CD4-positive, alpha-beta memory T cell (primary cell): Measurements from ENCODE around the gene BOK. TPM values are rescaled to one million over a fixed set of nuclear protein-coding genes. Genes with fewer than 3 reads are reported as not detected.
"Not testable (repeated sequence)": the region's sequence is repeated elsewhere in the genome, so short reads cannot be mapped to it uniquely, and the experiment has no call there.

Experiments
- CTCF ChIA-PET: fragments of 350-600 bp; sonication (Branson Sonifier 250); formaldehyde crosslinking; loops from one replicate; lab custom pipeline; 2021; ENCODE audit warnings: inconsistent platforms; ENCODE audit not compliant: partially characterized antibody; lab: Charles Lee
- POLR2A ChIA-PET: fragments of 350-600 bp; sonication (Branson Sonifier 250); formaldehyde crosslinking; loops from one replicate; lab custom pipeline; 2021; ENCODE audit not compliant: partially characterized antibody; lab: Charles Lee
- DNase-seq, 5 donors: peaks; one replicate each; pipeline versions ENCODE4 v3.0.0 to v3.0.0-alpha.2; 2020 to 2022; ENCODE audit warnings: mixed read lengths in 1 of 5
- H3K27ac ChIP-seq: one replicate; pipeline ENCODE4 v1.7.0; 2013; ENCODE audit warnings: low read depth, low read length
- H3K27me3 ChIP-seq: 2 replicates; pipeline ENCODE4 v1.7.0; 2013; ENCODE audit warnings: mild to moderate bottlenecking, low read length, moderate library complexity; ENCODE audit not compliant: insufficient read depth
- H3K36me3 ChIP-seq: 2 replicates; pipeline ENCODE4 v1.7.0; 2013; ENCODE audit warnings: mild to moderate bottlenecking, low read length, moderate library complexity; ENCODE audit not compliant: insufficient read depth
- H3K4me1 ChIP-seq: 2 replicates; pipeline ENCODE4 v1.7.0; 2013; ENCODE audit warnings: mild to moderate bottlenecking, low read length, moderate library complexity; ENCODE audit not compliant: insufficient read depth
- H3K4me3 ChIP-seq, 2 donors: one replicate each; pipeline ENCODE4 v1.7.0; 2013; ENCODE audit warnings: low read length in 2 of 2, mild to moderate bottlenecking in 1 of 2
- H3K9me3 ChIP-seq, 2 donors: one replicate each; pipeline ENCODE4 v1.7.0; 2013; ENCODE audit warnings: low read length in 2 of 2, control low read depth in 1 of 2; ENCODE audit not compliant: control insufficient read depth in 1 of 2
- H3K27ac Mint-ChIP-seq, 7 donors: one replicate each; pipeline ENCODE4 v1.8.0; 2020 to 2021; ENCODE audit warnings: mixed read lengths in 7 of 7, mild to moderate bottlenecking in 6 of 7, inconsistent platforms in 3 of 7, moderate library complexity in 3 of 7
- H3K27me3 Mint-ChIP-seq, 2 donors: one replicate each; pipeline ENCODE4 v1.8.0; 2020 to 2021; ENCODE audit warnings: mixed read lengths in 2 of 2
- H3K36me3 Mint-ChIP-seq, 2 donors: one replicate each; pipeline ENCODE4 v1.8.0; 2020 to 2021; ENCODE audit warnings: mixed read lengths in 2 of 2, inconsistent platforms in 1 of 2, mild to moderate bottlenecking in 1 of 2
- H3K4me1 Mint-ChIP-seq, 4 donors: one replicate each; pipeline ENCODE4 v1.8.0; 2020 to 2021; ENCODE audit warnings: mixed read lengths in 4 of 4, mild to moderate bottlenecking in 1 of 4
- H3K4me3 Mint-ChIP-seq, 8 donors: one replicate each; pipeline ENCODE4 v1.8.0; 2020 to 2021; ENCODE audit warnings: mixed read lengths in 8 of 8, mild to moderate bottlenecking in 7 of 8, moderate library complexity in 6 of 8, inconsistent platforms in 3 of 8
- H3K9me3 Mint-ChIP-seq, 8 donors: one replicate each; pipeline ENCODE4 v1.8.0; 2020 to 2021; ENCODE audit warnings: mixed read lengths in 8 of 8, mild to moderate bottlenecking in 5 of 8, inconsistent platforms in 3 of 8, moderate library complexity in 1 of 8
- intact Hi-C: fragments of 100-400 bp; cut with micrococcal nuclease; formaldehyde crosslinking; loops from one replicate; pipeline ENCODE4 v1.15.1; 2023
- polyA plus RNA-seq, 2 donors: library from polyadenylated mRNA; unstranded; fragments of 300-500 nt; fragmentation: Illumina TruSeq; gene quantifications; one replicate each; pipeline ENCODE4 v1.2.3, GENCODE V29; 2021
- total RNA-seq, 2 experiments: library from RNA; stranded (reverse); gene quantifications; one replicate each; pipeline ENCODE4 v1.2.3, GENCODE V29; 2021

BOK gene
- total and polyA plus RNA-seq, 4 experiments from 2014 or later, result not detected

DNA sequence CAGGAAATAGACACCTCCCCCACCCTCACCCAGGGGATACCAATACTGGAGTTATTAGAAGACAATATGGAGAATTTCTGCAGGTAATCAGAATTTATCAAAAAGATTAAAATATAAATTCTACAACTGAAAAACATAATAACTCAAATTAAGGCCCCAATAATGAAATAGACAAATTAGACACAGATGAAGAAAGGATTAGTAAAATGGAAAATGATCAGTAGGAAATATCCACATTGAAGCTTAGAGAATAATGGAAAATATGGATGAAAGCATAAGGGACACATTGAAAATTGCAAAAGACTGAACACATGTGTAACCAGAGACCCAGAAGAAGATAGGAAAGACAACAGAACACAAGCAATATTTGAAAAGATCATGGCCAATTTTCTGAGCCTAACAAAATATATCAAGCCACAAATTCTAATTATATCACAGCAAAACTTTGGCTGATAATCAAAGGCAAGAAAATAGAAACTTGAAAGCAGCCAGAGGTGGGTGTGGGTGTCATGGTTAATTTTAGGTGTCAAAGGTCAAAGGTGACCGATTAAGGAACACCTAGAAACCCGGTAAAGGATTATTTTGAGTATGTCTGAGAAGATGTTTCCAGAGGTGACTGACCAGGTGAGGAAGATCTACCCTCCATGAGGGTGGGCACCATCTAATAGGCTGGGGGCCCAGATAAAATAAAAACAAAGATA is 28.2 kb downstream of the BOK start:
- H3K36me3 ChIP-seq, result peaks cover 17% of the 10 kb centered on the region
- no peaks in the 10 kb centered on the region for H3K4me1 ChIP-seq
- Mint-ChIP-seq H3K4me1 (peaks cover 0 to 3% (median 0%) of the 10 kb centered on the region in 4 donors), H3K36me3 (peaks cover 38 to 54% of the 10 kb centered on the region in 2 donors), H3K27ac (no peak overlapping the region), H3K27me3 (no peaks in the 10 kb centered on the region), H3K4me3 (peak overlapping the region in 1 of 8 donors; percentile 60), H3K9me3 (peaks cover 0 to 43% (median 22%) of the 10 kb centered on the region in 8 donors)
- H3K4me3 ChIP-seq, result no peak overlapping the region
- H3K9me3 ChIP-seq, result peaks cover 0 to 16% of the 10 kb centered on the region in 2 donors
- no peak for DNase-seq
- H3K27me3 ChIP-seq, result no peaks in the 10 kb centered on the region
- intact Hi-C loops, result no loop called here
- CTCF ChIA-PET, result no interaction called here
- POLR2A ChIA-PET, result no interaction called here
- no peak overlapping the region for H3K27ac ChIP-seq

- H3K27me3 Mint-ChIP-seq, H3K4me1 Mint-ChIP-seq, POLR2A ChIA-PET, H3K27me3 ChIP-seq, H3K4me3 ChIP-seq, H3K27ac Mint-ChIP-seq, H3K4me3 Mint-ChIP-seq, H3K36me3 ChIP-seq, intact Hi-C loops, H3K4me1 ChIP-seq, DNase-seq, H3K27ac ChIP-seq, CTCF ChIA-PET: not testable (repeated sequence)
- H3K9me3 ChIP-seq, result peaks cover 0 to 16% of the 10 kb centered on the region in 2 donors
- H3K36me3 Mint-ChIP-seq, result peaks cover 28 to 39% of the 10 kb centered on the region in 2 donors
- peaks cover 0 to 43% (median 22%) of the 10 kb centered on the region in 8 donors for H3K9me3 Mint-ChIP-seq
These were observed 31.3 kb downstream of the BOK start for GRCh38 chr2:241589863-241590262.

- intact Hi-C loops, H3K4me1 Mint-ChIP-seq, H3K27me3 Mint-ChIP-seq, H3K36me3 ChIP-seq, H3K27ac ChIP-seq, H3K27me3 ChIP-seq, H3K27ac Mint-ChIP-seq, H3K4me3 ChIP-seq, POLR2A ChIA-PET, CTCF ChIA-PET, H3K4me1 ChIP-seq, DNase-seq, H3K4me3 Mint-ChIP-seq: not testable (repeated sequence)
- peaks cover 20 to 33% of the 10 kb centered on the region in 2 donors for H3K36me3 Mint-ChIP-seq
- peaks cover 0 to 16% of the 10 kb centered on the region in 2 donors for H3K9me3 ChIP-seq
- peaks cover 0 to 36% (median 19%) of the 10 kb centered on the region in 8 donors for H3K9me3 Mint-ChIP-seq
These were observed 32.2 kb downstream of the BOK start for GRCh38 chr2:241590496-241591455.

- H3K27me3 Mint-ChIP-seq, result no peaks in the 10 kb centered on the region
- peaks cover 0 to 21% (median 6%) of the 10 kb centered on the region in 8 donors for H3K9me3 Mint-ChIP-seq
- Histone ChIP-seq H3K27me3 (no peaks in the 10 kb centered on the region), H3K4me1 (no peaks in the 10 kb centered on the region), H3K9me3 (peaks cover 0 to 8% of the 10 kb centered on the region in 2 donors), H3K27ac (no peak overlapping the region), H3K36me3 (no peaks in the 10 kb centered on the region), H3K4me3 (no peak overlapping the region)
- intact Hi-C loops, result no loop called here
- H3K4me1 Mint-ChIP-seq, result peaks cover 0 to 3% (median 0%) of the 10 kb centered on the region in 4 donors
- no peak for DNase-seq
- ChIA-PET CTCF (interaction anchor here (1.5 kb wide), 1 partner anchor 18 kb away, joined by 3 read pairs; no protein-coding TSS in a partner anchor), POLR2A (no interaction called here)
- H3K36me3 Mint-ChIP-seq, result peaks cover 21 to 27% of the 10 kb centered on the region in 2 donors
- H3K27ac Mint-ChIP-seq, result no peak overlapping the region
- peak overlapping the region in 1 of 8 donors; percentile 56 for H3K4me3 Mint-ChIP-seq
These were observed 33.7 kb downstream of the BOK start for GRCh38 chr2:241592126-241592845.

DNA sequence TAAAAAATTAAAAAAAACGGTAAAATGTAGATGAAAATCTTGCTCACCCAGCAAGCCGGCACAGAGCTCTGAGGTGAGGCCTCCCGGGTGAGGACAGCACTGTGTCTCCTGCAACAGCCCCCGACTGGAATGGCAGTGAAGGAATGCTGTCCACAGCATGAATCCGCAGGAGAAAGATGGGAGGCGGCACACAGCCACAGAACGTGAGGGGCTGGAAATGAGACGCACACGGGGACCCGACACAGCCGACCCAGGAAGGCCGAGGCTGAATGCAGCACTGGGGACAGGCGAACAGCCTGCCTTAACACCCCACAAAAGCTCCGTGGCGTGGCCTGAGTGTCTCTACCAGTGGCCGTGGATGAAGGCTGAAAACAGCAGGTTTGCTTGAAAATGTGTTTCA is 34.7 kb downstream of the BOK start:
- peaks cover 0 to 11% (median 0%) of the 10 kb centered on the region in 8 donors for H3K9me3 Mint-ChIP-seq
- CTCF ChIA-PET, result no interaction called here
- H3K36me3 Mint-ChIP-seq, result peaks cover 29 to 31% of the 10 kb centered on the region in 2 donors
- H3K4me1 ChIP-seq, result no peaks in the 10 kb centered on the region
- peaks cover 0 to 4% of the 10 kb centered on the region in 2 donors for H3K9me3 ChIP-seq
- H3K27ac ChIP-seq, result no peak overlapping the region
- H3K4me1 Mint-ChIP-seq, result peaks cover 0 to 3% (median 0%) of the 10 kb centered on the region in 4 donors
- POLR2A ChIA-PET, result no interaction called here
- no peak overlapping the region for H3K27ac Mint-ChIP-seq
- H3K4me3 ChIP-seq, result no peak overlapping the region
- no peaks in the 10 kb centered on the region for H3K27me3 Mint-ChIP-seq
- no peak overlapping the region for H3K4me3 Mint-ChIP-seq
- no peaks in the 10 kb centered on the region for H3K27me3 ChIP-seq
- DNase-seq, result no peak
- H3K36me3 ChIP-seq, result no peaks in the 10 kb centered on the region
- intact Hi-C loops, result no loop called here

DNA sequence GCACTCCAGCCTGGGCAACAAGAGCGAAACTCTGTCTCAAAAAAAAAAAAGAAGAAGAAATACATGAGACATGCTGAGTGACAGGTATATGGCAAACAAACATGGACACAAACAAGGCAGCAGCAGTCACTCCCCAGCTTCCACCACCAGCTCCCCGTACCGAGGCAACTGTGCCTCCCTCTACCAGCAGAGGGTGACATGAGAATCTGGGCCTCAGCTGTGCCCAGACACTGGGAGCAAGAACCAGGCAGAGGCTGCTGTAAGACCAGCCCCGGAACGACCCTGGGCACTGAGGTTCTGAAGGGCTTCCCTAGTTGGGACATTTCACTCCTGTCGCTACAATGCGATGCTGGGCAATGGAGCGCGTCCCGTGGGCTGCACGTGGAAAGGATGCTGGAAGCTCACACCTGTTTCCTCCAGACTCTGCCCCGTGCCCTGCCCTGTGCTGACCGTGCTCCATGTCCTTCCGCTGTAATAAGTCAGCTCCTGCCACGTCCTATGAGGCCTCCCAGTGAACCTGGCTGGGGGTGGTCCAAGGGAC is 37.1 kb downstream of the BOK start:
- ChIA-PET CTCF (no interaction called here), POLR2A (no interaction called here)
- Histone ChIP-seq H3K36me3 (no peaks in the 10 kb centered on the region), H3K27me3 (no peaks in the 10 kb centered on the region), H3K4me3 (no peak overlapping the region), H3K9me3 (no peaks in the 10 kb centered on the region), H3K4me1 (no peaks in the 10 kb centered on the region), H3K27ac (no peak overlapping the region)
- intact Hi-C loops, result no loop called here
- H3K36me3 Mint-ChIP-seq, result peaks cover 44 to 45% of the 10 kb centered on the region in 2 donors
- no peaks in the 10 kb centered on the region for H3K9me3 Mint-ChIP-seq
- H3K4me1 Mint-ChIP-seq, result peaks cover 0 to 3% (median 0%) of the 10 kb centered on the region in 4 donors
- no peak overlapping the region for H3K4me3 Mint-ChIP-seq
- H3K27me3 Mint-ChIP-seq, result no peaks in the 10 kb centered on the region
- DNase-seq, result peak in 1 of 5 donors; percentile 15
- H3K27ac Mint-ChIP-seq, result no peak overlapping the region
